Measurements from ENCODE around the gene CCDC73.
A peak's percentile ranks its signal among the peaks of the same experiment; 100 is the strongest.
"Not testable (repeated sequence)": the region's sequence is repeated elsewhere in the genome, so short reads cannot be mapped to it uniquely, and the experiment has no call there.

CCDC73 gene

DNA sequence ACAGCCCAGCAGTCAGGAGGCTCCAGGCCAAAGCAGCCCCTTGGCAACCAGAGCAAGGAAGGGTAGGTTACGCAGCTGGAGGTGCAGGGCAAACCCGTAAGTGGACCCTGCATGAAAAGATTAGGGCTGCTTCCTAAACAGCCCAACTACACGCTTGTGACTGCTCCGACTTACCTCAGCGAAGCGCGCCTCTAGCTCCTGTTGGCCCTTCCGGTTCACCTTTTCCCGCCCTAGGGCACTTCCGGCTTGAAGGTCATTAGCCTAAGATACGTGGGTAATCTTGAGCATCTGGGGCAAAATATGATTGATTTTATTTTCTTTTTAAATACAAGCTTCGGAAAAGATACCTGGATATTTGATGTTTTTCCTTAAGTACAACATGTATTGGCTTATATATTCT, at the start of gene CCDC73:
TSS of gene CCDC73 (minus strand) at position 224 of the 400 bp plus-strand sequence. CDS start 34,419 bp downstream, outside the sequence.
- no peak for FAIRE-seq

GRCh38 chr11:32843544-32843943, 49.1 kb upstream of the CCDC73 start:
- FAIRE-seq: no peak

DNA sequence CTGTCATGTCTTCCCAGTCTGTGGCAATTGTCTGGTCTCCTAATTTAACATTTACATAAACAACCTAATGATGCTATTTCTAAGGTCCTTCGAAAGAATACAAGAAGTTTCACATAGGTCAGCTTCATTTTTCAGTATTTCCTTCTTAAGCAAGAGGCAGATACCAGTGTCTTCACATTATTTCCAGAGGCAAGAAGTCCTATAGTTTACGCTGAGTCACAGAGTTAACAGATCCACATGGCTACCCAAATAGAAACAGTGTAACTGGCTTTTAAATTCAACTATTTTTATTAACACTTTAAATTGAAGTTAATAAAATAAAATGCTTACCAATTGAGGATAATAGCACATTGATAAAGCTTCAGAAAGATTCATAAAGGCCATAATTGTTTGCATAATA, 46.1 kb upstream of the CCDC73 start:
- no peak for FAIRE-seq

GRCh38 chr11:32839308-32839707, 44.8 kb upstream of the CCDC73 start:
- peak; percentile 98 for FAIRE-seq

GRCh38 chr11:32838505-32839274, 44.2 kb upstream of the CCDC73 start:
- FAIRE-seq: no peak

- no peak for FAIRE-seq
These were observed 42.5 kb upstream of the CCDC73 start for GRCh38 chr11:32836946-32837345.

GRCh38 chr11:32833921-32834320, 39.5 kb upstream of the CCDC73 start:
- no peak for FAIRE-seq

DNA sequence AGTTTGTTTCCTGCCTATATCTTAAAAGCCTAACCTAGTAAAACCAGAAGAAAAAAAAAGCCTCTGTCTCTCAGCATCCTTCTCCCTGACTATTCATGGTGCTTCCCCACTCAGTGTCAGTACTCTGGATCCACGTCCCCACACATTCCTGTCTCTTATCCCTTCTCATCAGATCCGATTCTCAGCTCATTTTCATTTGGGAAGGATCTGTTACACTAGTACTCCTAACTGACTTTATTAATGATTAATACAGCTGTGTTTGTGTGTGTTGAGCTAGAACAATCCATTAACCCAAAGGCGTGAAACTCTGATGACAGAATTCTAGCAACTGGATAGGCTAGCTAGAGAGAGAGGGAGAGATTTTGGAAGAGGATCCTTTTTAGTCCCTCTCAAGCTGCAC, 36.8 kb upstream of the CCDC73 start:
- FAIRE-seq: no peak

DNA sequence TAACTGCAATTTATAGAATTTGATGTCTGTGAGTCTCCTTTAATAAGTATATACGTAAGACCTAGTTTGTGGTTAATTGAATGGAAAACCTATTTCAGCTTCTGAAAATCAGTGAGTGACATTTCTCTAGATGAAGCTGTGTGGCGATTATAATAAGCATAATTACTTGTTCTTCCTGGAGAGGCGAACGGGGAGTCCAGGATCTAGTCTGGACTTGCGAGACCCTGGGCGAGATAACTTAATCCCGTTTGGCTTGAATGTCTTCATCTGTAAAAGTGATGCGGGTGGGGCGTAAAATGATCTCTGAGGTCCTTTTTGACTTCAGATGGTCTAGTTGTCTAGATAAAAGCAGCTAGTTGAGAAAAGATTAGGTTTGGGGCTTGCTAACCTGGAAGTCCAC, 36.3 kb upstream of the CCDC73 start:
- no peak for FAIRE-seq

DNA sequence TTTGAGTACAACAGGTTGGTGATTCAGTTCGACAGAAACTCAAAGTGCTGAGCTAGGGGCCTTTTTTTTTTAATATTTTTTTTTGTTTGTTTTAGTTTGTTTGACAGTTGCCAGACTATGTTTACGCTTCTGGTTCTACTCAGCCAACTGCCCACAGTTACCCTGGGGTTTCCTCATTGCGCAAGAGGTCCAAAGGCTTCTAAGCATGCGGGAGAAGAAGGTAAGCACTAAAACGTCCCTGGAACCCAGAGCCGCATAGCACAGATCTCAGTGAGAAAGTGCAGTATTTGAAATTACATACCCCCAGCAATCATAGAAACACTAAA, 35.9 kb upstream of the CCDC73 start:
- no peak for FAIRE-seq

DNA sequence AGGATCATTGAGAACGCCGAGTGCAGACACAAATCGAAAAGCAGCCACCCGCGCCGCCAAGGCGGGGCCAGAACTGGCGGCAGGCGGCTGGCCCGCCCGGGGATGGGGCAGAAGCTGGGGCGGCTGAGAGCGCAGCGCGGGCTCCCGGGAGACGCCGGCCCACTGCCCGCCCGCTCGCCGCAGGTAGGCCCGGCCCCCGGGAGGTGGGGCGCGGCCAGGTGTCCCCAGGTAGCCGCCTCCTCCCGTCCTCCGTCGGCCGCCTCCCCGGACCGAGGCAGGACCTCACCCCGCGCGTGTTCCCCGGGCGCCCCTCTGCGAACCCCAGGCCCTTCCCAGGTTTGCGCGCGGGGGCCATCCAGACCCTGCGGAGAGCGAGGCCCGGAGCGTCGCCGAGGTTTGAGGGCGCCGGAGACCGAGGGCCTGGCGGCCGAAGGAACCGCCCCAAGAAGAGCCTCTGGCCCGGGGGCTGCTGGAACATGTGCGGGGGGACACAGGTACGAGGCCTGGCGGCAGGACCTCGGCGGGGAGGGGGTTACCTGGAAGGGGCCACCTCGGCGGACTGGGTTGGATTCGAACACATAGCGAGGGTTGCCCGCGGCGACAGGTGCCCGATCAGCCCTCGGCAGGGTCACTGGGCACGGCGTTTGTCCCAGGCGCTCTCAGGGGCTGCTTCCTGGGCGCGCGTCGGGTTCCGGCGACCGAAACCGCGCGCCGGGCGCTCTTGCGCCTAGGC, 35.4 kb upstream of the CCDC73 start, which contains the start of gene PRRG4:
TSS of gene PRRG4 (plus strand) at position 248 of the 733 bp plus-strand sequence. CDS start 603 bp downstream, outside the sequence.
- FAIRE-seq: no peak

GRCh38 chr11:32829157-32829679, 34.8 kb upstream of the CCDC73 start:
- no peak for FAIRE-seq

DNA sequence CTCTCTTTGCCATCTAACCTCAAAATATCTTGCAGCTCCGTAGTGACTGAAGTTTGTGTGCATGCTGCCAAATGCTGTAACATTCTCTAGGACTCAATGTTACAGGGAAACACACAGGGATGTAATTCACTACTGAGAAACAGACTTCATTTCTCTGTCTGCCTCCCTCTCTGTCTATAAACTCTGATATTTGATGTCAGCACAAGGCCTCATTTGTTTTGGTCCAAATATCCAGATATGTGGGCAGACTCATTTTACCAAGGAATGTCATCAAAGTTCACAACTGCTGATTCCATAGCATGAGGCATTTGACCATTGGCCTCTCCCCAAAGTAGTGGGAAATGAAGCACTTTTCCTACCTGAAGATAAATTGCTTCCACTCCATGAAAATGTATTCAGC, 32.8 kb upstream of the CCDC73 start:
- FAIRE-seq: no peak

- FAIRE-seq: no peak
These were observed 31.7 kb upstream of the CCDC73 start for GRCh38 chr11:32826113-32826512.

DNA sequence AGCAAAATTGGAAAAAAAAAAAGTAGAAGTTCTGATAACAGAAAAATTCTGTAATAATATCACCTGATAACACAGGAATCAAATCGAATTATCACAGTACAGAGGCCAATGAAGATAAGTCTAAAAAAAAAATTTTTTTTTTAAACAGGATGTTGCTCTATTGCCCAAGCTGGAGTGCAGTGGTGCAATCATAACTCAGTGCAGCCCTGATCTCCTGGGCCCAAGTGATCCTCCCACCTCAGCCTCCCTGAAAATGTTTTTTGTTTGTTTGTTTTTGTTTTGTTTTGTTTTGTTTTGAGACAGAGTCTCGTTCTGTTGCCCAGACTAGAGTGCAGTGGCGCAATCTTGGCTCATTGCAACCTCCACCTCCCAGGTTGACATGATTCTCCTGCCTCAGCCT, 29.2 kb upstream of the CCDC73 start:
- FAIRE-seq: not testable (repeated sequence)

- no peak for FAIRE-seq
These were observed 27.6 kb upstream of the CCDC73 start for GRCh38 chr11:32821917-32822560.

DNA sequence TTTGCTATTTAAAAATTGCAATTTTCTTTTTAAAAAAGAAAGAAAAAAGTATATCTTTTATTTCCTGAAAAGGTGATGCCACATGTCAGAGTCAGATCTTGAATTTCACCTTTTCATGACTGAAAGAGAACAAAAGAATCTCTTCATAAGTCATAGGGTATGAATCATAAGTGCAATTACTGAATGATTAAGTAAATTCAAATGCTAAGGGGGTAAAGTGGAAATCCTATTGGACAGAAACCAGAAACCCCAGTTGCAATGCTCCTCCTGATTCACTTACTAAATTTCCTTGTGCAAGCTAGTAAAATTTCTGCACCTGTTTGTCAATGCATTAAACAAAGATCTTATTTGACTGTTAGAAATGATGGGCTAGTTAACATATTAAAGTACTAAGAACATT, 27.1 kb upstream of the CCDC73 start:
- FAIRE-seq: no peak

- no peak for FAIRE-seq
These were observed 26.0 kb upstream of the CCDC73 start for GRCh38 chr11:32820497-32820896.

- FAIRE-seq: no peak
These were observed 24.7 kb upstream of the CCDC73 start for GRCh38 chr11:32819187-32819586.

- no peak for FAIRE-seq
These were observed 23.4 kb upstream of the CCDC73 start for GRCh38 chr11:32817852-32818183.

DNA sequence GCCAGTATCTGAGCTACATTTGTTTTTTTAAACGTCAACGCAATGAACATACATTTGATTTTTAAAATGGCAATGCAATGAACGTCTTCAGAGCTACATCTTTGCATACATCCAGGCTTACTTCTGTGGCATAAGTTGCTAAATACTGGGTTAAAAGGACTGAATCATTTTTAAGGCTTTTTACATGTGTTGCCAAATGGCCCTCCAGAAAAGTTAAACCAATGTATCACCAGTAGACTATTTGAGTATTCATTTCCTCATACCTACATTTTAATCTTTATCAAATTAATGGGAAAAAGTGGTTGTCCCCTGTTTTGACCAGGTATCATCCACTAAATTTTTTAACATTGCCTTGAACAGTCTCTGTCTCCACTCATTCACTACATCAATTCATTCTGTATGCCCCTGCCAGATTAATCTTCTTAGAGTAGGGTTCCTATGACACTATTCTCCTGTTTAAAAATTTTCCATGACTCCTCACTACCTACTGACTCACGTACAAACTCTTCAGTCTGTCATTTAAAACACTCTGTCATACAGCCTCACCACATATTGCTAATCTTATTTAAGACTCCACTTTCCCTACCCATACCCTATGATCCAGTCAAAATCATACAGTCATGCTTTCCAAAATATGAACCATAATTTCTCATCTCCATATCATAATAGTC, 22.9 kb upstream of the CCDC73 start:
- FAIRE-seq: no peak

GRCh38 chr11:32809313-32809712, 14.9 kb upstream of the CCDC73 start:
- FAIRE-seq: no peak

- FAIRE-seq: no peak
These were observed 2.0 kb upstream of the CCDC73 start for GRCh38 chr11:32796425-32796824.

Measured in endometrium (tissue), 2 donors.